ENCODE data around the gene RASGRP3.

The RASGRP3 gene

GRCh38 chr2:33492399-33493134, 16.1 kb downstream of the RASGRP3 start:
- Histone ChIP-seq H3K27me3 (ENCODE audit: insufficient read depth, low read length) (no peaks in the 10 kb centered on the region), H3K9me2 (ENCODE audit: low read depth, low read length) (no peaks in the 10 kb centered on the region), H3K4me2 (ENCODE audit: low read length) (no peak overlapping the region; the same call in 1 of the 2 replicates), H3K27ac (ENCODE audit: low read depth, low read length, poor library complexity, severe bottlenecking) (peak overlapping the region; percentile 29), H3K79me2 (ENCODE audit: insufficient read depth, low read length) (no peaks in the 10 kb centered on the region), H4K20me1 (ENCODE audit: insufficient read depth, low read length) (no peaks in the 10 kb centered on the region), H3K9ac (ENCODE audit: low read length) (no peak overlapping the region), H2AFZ (ENCODE audit: low read length) (no peak overlapping the region), H3K36me3 (ENCODE audit: insufficient read depth, low read length) (peaks cover 2% of the 10 kb centered on the region; the same call in 1 of the 2 replicates), H3K9me3 (ENCODE audit: low read length) (no peaks in the 10 kb centered on the region), H3K4me3 (ENCODE audit: low read depth, low read length, poor library complexity, severe bottlenecking) (no peak overlapping the region), H3K4me1 (ENCODE audit: insufficient read depth, low read length, severe bottlenecking) (peaks cover 88% of the 10 kb centered on the region), H3F3A (ENCODE audit: insufficient read depth, low read length) (no peaks in the 10 kb centered on the region; the same call in 1 of the 2 replicates)
- TF ChIP-seq EZH2 (IDR thresholded peaks at IDR 0.05; ENCODE audit: borderline replicate concordance, low read length) (no peak), CTCF (IDR thresholded peaks at IDR 0.05; ENCODE audit: low read length) (no peak)

GRCh38 chr2:33494155-33494779, 17.8 kb downstream of the RASGRP3 start:
- Histone ChIP-seq H3K27ac (ENCODE audit: low read depth, low read length, poor library complexity, severe bottlenecking) (peak overlapping the region; percentile 36), H3K79me2 (ENCODE audit: insufficient read depth, low read length) (no peaks in the 10 kb centered on the region), H3K9ac (ENCODE audit: low read length) (no peak overlapping the region), H3K9me2 (ENCODE audit: low read depth, low read length) (no peaks in the 10 kb centered on the region), H3K36me3 (ENCODE audit: insufficient read depth, low read length) (no peaks in the 10 kb centered on the region; the same call in 1 of the 2 replicates), H3K27me3 (ENCODE audit: insufficient read depth, low read length) (no peaks in the 10 kb centered on the region), H3K4me2 (ENCODE audit: low read length) (peak overlapping the region; percentile 35; the same call in 1 of the 2 replicates), H3K4me3 (ENCODE audit: low read depth, low read length, poor library complexity, severe bottlenecking) (peak overlapping the region; percentile 37), H3F3A (ENCODE audit: insufficient read depth, low read length) (no peaks in the 10 kb centered on the region; the same call in 1 of the 2 replicates), H4K20me1 (ENCODE audit: insufficient read depth, low read length) (no peaks in the 10 kb centered on the region), H2AFZ (ENCODE audit: low read length) (no peak overlapping the region), H3K9me3 (ENCODE audit: low read length) (no peaks in the 10 kb centered on the region), H3K4me1 (ENCODE audit: insufficient read depth, low read length, severe bottlenecking) (peaks cover 84% of the 10 kb centered on the region)
- TF ChIP-seq CTCF (IDR thresholded peaks at IDR 0.05; ENCODE audit: low read length) (no peak), EZH2 (IDR thresholded peaks at IDR 0.05; ENCODE audit: borderline replicate concordance, low read length) (no peak)

GRCh38 chr2:33494877-33495641, 18.6 kb downstream of the RASGRP3 start:
- H4K20me1 ChIP-seq (ENCODE audit: insufficient read depth, low read length), result no peaks in the 10 kb centered on the region
- peak overlapping the region; percentile 26; the same call in 1 of the 2 replicates for H3K4me2 ChIP-seq (ENCODE audit: low read length)
- H3K9me3 ChIP-seq (ENCODE audit: low read length), result no peaks in the 10 kb centered on the region
- H3K4me3 ChIP-seq (ENCODE audit: low read depth, low read length, poor library complexity, severe bottlenecking), result no peak overlapping the region
- H3K4me1 ChIP-seq (ENCODE audit: insufficient read depth, low read length, severe bottlenecking), result peaks cover 77% of the 10 kb centered on the region
- no peaks in the 10 kb centered on the region for H3K27me3 ChIP-seq (ENCODE audit: insufficient read depth, low read length)
- no peaks in the 10 kb centered on the region for H3K9me2 ChIP-seq (ENCODE audit: low read depth, low read length)
- no peak for TF ChIP-seq EZH2 (IDR thresholded peaks at IDR 0.05; ENCODE audit: borderline replicate concordance, low read length)
- no peak for TF ChIP-seq CTCF (IDR thresholded peaks at IDR 0.05; ENCODE audit: low read length)
- no peaks in the 10 kb centered on the region for H3K79me2 ChIP-seq (ENCODE audit: insufficient read depth, low read length)
- H3K9ac ChIP-seq (ENCODE audit: low read length), result no peak overlapping the region; the same call in 1 of the 2 replicates
- H3K27ac ChIP-seq (ENCODE audit: low read depth, low read length, poor library complexity, severe bottlenecking), result peak overlapping the region; percentile 36
- H2AFZ ChIP-seq (ENCODE audit: low read length), result no peak overlapping the region
- no peaks in the 10 kb centered on the region; the same call in 1 of the 2 replicates for H3K36me3 ChIP-seq (ENCODE audit: insufficient read depth, low read length)
- H3F3A ChIP-seq (ENCODE audit: insufficient read depth, low read length), result no peaks in the 10 kb centered on the region; the same call in 1 of the 2 replicates
